ENCODE results near the gene TSPAN3. TPM values are rescaled to one million over a fixed set of nuclear protein-coding genes. Genes with fewer than 3 reads are reported as not detected.

The TSPAN3 gene
- polyA plus RNA-seq, 1 donor (not counting 4 experiments of a cell fraction or from before 2014, with no cell fraction given): 181 TPM

DNA sequence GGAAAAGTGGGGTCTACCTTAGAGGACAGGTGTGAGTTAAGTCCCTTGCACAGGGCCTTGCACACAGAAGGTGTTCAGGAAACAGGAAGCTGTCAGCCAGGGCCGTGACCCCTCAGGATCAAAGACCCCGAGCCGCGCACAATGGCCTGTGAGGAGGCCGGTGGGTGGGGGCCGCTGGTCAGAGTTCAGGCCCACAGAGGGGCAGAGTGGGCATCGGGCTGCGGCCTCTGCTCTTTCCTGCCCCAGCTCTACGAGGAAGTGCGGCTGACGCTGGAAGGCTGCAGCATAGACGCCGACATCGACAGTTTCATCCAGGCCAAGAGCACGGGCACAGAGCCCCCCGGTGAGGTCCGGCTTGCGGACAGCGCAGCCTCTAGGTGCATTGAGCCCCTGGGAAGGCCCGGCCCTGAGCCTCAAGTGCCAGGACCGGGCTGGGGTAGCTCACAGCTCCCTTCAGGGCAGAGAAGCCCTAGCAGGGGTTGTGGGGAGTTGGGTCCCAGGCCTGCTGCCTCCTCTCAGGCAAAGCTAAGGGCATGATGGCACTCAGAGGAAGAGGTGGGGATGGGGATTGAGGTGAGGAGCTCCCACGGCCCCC lies 38.8 kb downstream of the TSPAN3 start:
- no peaks in the 10 kb centered on the region for H4K20me1 ChIP-seq (ENCODE audit: control insufficient read depth, extremely low read depth, insufficient read depth, low read length)
- no peak for DNase-seq (ENCODE audit: low read depth, low spot score)
- peaks cover 3 to 4% of the 10 kb centered on the region in 2 experiments for H3K36me3 ChIP-seq (ENCODE audit: control insufficient read depth in 2 of 2, extremely low read depth in 1 of 2, insufficient read depth in 2 of 2, low read length in 2 of 2)
- H3K4me1 ChIP-seq (ENCODE audit: control insufficient read depth, extremely low read depth, insufficient read depth, low read length): peaks cover 7% of the 10 kb centered on the region
- H3K9me3 ChIP-seq (ENCODE audit: control insufficient read depth, low read depth, low read length): no peaks in the 10 kb centered on the region
- H2AFZ ChIP-seq (ENCODE audit: control insufficient read depth, low read length): no peak overlapping the region
- no peak overlapping the region for H3K4me2 ChIP-seq (ENCODE audit: control insufficient read depth, extremely low read depth, insufficient read depth, low read depth, low read length)
- no peaks in the 10 kb centered on the region for H3K9me1 ChIP-seq (ENCODE audit: control insufficient read depth, extremely low read depth, insufficient read depth, low read length)
- H3K9ac ChIP-seq (ENCODE audit: control insufficient read depth, extremely low read depth, insufficient read depth, low read length): no peak overlapping the region
- no peaks in the 10 kb centered on the region for H3K27me3 ChIP-seq (ENCODE audit: control insufficient read depth, extremely low read depth, insufficient read depth, low read length)
- H3K27ac ChIP-seq (ENCODE audit: control insufficient read depth, insufficient read depth, low read length): no peak overlapping the region
- dilution Hi-C loops (cut with MboI; ENCODE audit: extremely low pct_ligation_motif_present, low sequenced_read_pairs): no loop called here
- H3K79me2 ChIP-seq (ENCODE audit: control insufficient read depth, insufficient read depth, low read length): no peaks in the 10 kb centered on the region
- no peak for FAIRE-seq
- H3K4me3 ChIP-seq (ENCODE audit: control insufficient read depth in 2 of 3, extremely low read depth in 1 of 3, insufficient read depth in 2 of 3, low read depth in 1 of 3, low read length in 3 of 3): no peak overlapping the region
- TF ChIP-seq, protein P1, sequence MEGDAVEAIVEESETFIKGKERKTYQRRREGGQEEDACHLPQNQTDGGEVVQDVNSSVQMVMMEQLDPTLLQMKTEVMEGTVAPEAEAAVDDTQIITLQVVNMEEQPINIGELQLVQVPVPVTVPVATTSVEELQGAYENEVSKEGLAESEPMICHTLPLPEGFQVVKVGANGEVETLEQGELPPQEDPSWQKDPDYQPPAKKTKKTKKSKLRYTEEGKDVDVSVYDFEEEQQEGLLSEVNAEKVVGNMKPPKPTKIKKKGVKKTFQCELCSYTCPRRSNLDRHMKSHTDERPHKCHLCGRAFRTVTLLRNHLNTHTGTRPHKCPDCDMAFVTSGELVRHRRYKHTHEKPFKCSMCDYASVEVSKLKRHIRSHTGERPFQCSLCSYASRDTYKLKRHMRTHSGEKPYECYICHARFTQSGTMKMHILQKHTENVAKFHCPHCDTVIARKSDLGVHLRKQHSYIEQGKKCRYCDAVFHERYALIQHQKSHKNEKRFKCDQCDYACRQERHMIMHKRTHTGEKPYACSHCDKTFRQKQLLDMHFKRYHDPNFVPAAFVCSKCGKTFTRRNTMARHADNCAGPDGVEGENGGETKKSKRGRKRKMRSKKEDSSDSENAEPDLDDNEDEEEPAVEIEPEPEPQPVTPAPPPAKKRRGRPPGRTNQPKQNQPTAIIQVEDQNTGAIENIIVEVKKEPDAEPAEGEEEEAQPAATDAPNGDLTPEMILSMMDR (optimal IDR thresholded peaks at IDR 0.05 in 1 of 3, IDR thresholded peaks at IDR 0.05 in 1 of 3, conservative IDR thresholded peaks at IDR 0.05 in 1 of 3; ENCODE audit: extremely low read depth in 1 of 3, insufficient read depth in 2 of 3, low read length in 3 of 3): no peak
- TF ChIP-seq EZH2 (IDR thresholded peaks at IDR 0.05; ENCODE audit: low read length): no peak

DNA sequence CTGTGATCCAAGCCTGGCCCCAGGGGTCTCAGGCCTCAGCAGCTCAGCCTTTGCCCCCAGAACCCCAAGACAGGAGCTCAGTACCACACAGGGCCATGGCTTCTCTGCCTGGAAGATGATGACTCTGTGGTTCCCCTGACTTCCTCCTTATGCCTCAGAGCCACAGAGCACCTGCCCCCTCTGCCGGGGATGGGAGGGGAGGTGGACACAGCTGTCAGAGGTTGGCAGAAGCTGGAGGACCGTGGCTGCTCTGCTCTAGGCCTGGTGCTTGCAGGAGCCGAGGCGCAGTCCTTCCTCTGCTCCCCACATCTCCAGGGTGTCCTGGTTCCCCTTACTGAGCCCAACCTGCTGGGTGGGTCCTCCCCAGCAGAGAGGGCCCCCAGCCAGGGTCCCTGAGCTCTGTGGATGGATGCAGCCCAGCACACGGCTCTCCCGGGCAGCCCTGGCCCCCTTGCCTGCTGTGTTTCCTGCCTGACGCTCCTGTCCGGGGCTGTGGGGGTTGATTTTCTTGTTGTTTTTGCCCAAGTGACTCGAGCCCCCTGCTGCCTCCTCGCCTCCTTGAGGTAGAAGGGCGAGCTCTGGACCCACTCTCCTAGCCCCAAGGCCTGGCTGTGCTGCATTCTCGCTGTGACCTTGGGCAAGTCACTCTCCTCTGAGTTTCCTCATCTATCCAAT lies 39.4 kb downstream of the TSPAN3 start:
- Histone ChIP-seq H3K79me2 (ENCODE audit: control insufficient read depth, insufficient read depth, low read length) (no peaks in the 10 kb centered on the region), H3K27ac (ENCODE audit: control insufficient read depth, insufficient read depth, low read length) (no peak overlapping the region), H3K9me1 (ENCODE audit: control insufficient read depth, extremely low read depth, insufficient read depth, low read length) (no peaks in the 10 kb centered on the region), H3K27me3 (ENCODE audit: control insufficient read depth, extremely low read depth, insufficient read depth, low read length) (no peaks in the 10 kb centered on the region), H2AFZ (ENCODE audit: control insufficient read depth, low read length) (no peak overlapping the region), H3K4me1 (ENCODE audit: control insufficient read depth, extremely low read depth, insufficient read depth, low read length) (peaks cover 7% of the 10 kb centered on the region), H3K4me2 (ENCODE audit: control insufficient read depth, extremely low read depth, insufficient read depth, low read depth, low read length) (no peak overlapping the region), H3K36me3 (ENCODE audit: control insufficient read depth in 2 of 2, extremely low read depth in 1 of 2, insufficient read depth in 2 of 2, low read length in 2 of 2) (peaks cover 3% of the 10 kb centered on the region in 2 experiments), H3K9me3 (ENCODE audit: control insufficient read depth, low read depth, low read length) (no peaks in the 10 kb centered on the region), H3K9ac (ENCODE audit: control insufficient read depth, extremely low read depth, insufficient read depth, low read length) (no peak overlapping the region), H4K20me1 (ENCODE audit: control insufficient read depth, extremely low read depth, insufficient read depth, low read length) (no peaks in the 10 kb centered on the region), H3K4me3 (ENCODE audit: control insufficient read depth in 2 of 3, extremely low read depth in 1 of 3, insufficient read depth in 2 of 3, low read depth in 1 of 3, low read length in 3 of 3) (no peak overlapping the region)
- DNase-seq (ENCODE audit: low read depth, low spot score): no peak
- dilution Hi-C loops (cut with MboI; ENCODE audit: extremely low pct_ligation_motif_present, low sequenced_read_pairs): no loop called here
- no peak for FAIRE-seq
- TF ChIP-seq EZH2 (IDR thresholded peaks at IDR 0.05; ENCODE audit: low read length): no peak
- TF ChIP-seq, protein P1 (optimal IDR thresholded peaks at IDR 0.05 in 1 of 3, IDR thresholded peaks at IDR 0.05 in 1 of 3, conservative IDR thresholded peaks at IDR 0.05 in 1 of 3; ENCODE audit: extremely low read depth in 1 of 3, insufficient read depth in 2 of 3, low read length in 3 of 3): no peak

Data from keratinocyte (primary cell).